H9 (cell line): ENCODE measurements around the gene AMZ2. TPM values are rescaled to one million over a fixed set of nuclear protein-coding genes. Genes with fewer than 3 reads are reported as not detected.
A peak's percentile ranks its signal among the peaks of the same experiment; 100 is the strongest.

Experiments used
- DNase-seq: peaks from one replicate; pipeline ENCODE4 v3.0.0-alpha.2; 2017
- H2AFZ ChIP-seq: one replicate; pipeline ENCODE4 v1.6.1; 2013; ENCODE audit warnings: mild to moderate bottlenecking, low read length, control low read depth, moderate library complexity
- H2AK5ac ChIP-seq: 2 replicates; pipeline ENCODE4 v1.6.1; 2013; ENCODE audit warnings: low read length, control low read depth, mixed read lengths; ENCODE audit not compliant: insufficient read length
- H2BK120ac ChIP-seq: one replicate; pipeline ENCODE4 v1.6.1; 2013; ENCODE audit warnings: low read depth, mild to moderate bottlenecking, low read length, control low read depth, inconsistent platforms; ENCODE audit not compliant: poor library complexity, severe bottlenecking
- H2BK12ac ChIP-seq: 2 replicates; pipeline ENCODE4 v1.6.1; 2013; ENCODE audit warnings: low read length, control low read depth, mixed read lengths, low read depth; ENCODE audit not compliant: insufficient read length
- H2BK15ac ChIP-seq: 2 replicates; pipeline ENCODE4 v1.6.1; 2013; ENCODE audit warnings: low read depth, low read length, control low read depth
- H2BK20ac ChIP-seq: one replicate; pipeline ENCODE4 v1.6.1; 2013; ENCODE audit warnings: low read depth, mild to moderate bottlenecking, low read length, control low read depth, inconsistent platforms; ENCODE audit not compliant: poor library complexity, severe bottlenecking
- H2BK5ac ChIP-seq: 2 replicates; pipeline ENCODE4 v1.6.1; 2013; ENCODE audit warnings: low read length, control low read depth, mixed read lengths; ENCODE audit not compliant: insufficient read length
- H3K14ac ChIP-seq: 2 replicates; pipeline ENCODE4 v1.6.1; 2013; ENCODE audit warnings: low read length, control low read depth; ENCODE audit not compliant: insufficient read depth
- H3K18ac ChIP-seq: 2 replicates; pipeline ENCODE4 v1.6.1; 2013; ENCODE audit warnings: low read depth, mild to moderate bottlenecking, mixed read lengths, low read length, control low read depth; ENCODE audit not compliant: insufficient read length
- H3K23ac ChIP-seq: 2 replicates; pipeline ENCODE4 v1.6.1; 2013; ENCODE audit warnings: low read length, control low read depth, mixed read lengths, low read depth; ENCODE audit not compliant: insufficient read length
- H3K23me2 ChIP-seq: 2 replicates; pipeline ENCODE4 v1.6.1; 2013; ENCODE audit warnings: low read depth, mild to moderate bottlenecking, mixed read lengths, low read length, control low read depth; ENCODE audit not compliant: insufficient read length, poor library complexity, severe bottlenecking
- H3K27ac ChIP-seq: 2 replicates; pipeline ENCODE4 v1.5.1; 2013; ENCODE audit warnings: low read length, control low read depth, mixed read lengths, low read depth; ENCODE audit not compliant: insufficient read length
- H3K27me3 ChIP-seq: 2 replicates; pipeline ENCODE4 v1.6.1; 2013; ENCODE audit warnings: low read length, control low read depth, inconsistent platforms; ENCODE audit not compliant: insufficient read depth
- H3K4ac ChIP-seq: 2 replicates; pipeline ENCODE4 v1.6.1; 2013; ENCODE audit warnings: low read depth, mild to moderate bottlenecking, control low read depth, inconsistent platforms, low read length, moderate library complexity
- H3K4me1 ChIP-seq: 2 replicates; pipeline ENCODE4 v1.6.1; 2013; ENCODE audit warnings: low read length, control low read depth, inconsistent platforms; ENCODE audit not compliant: insufficient read depth
- H3K4me2 ChIP-seq: 2 replicates; pipeline ENCODE4 v1.6.1; 2013; ENCODE audit warnings: low read length, control low read depth, mixed read lengths; ENCODE audit not compliant: insufficient read length, insufficient read depth
- H3K56ac ChIP-seq: 2 replicates; pipeline ENCODE4 v1.6.1; 2013; ENCODE audit warnings: low read depth, mild to moderate bottlenecking, mixed read lengths, low read length, control low read depth; ENCODE audit not compliant: insufficient read length
- H3K79me1 ChIP-seq: 2 replicates; pipeline ENCODE4 v1.6.1; 2013; ENCODE audit warnings: low read depth, mild to moderate bottlenecking, moderate library complexity, low read length, control low read depth, inconsistent platforms; ENCODE audit not compliant: insufficient read depth, poor library complexity, severe bottlenecking
- H3K79me2 ChIP-seq: 2 replicates; pipeline ENCODE4 v1.6.1; 2013; ENCODE audit warnings: low read length, control low read depth, inconsistent platforms; ENCODE audit not compliant: insufficient read depth
- H3K9ac ChIP-seq: 2 replicates; pipeline ENCODE4 v1.6.1; 2013; ENCODE audit warnings: low read length, control low read depth, mixed read lengths; ENCODE audit not compliant: insufficient read length; ENCODE audit errors: extremely low read depth
- H3K9me3 ChIP-seq: one replicate; pipeline ENCODE4 v1.6.1; 2013; ENCODE audit warnings: low read depth, low read length, inconsistent platforms; ENCODE audit not compliant: control insufficient read depth
- H3T11ph ChIP-seq: one replicate; pipeline ENCODE4 v1.6.1; 2013; ENCODE audit warnings: mild to moderate bottlenecking, low read length, control low read depth, inconsistent platforms
- H4K20me1 ChIP-seq: one replicate; pipeline ENCODE4 v1.6.1; 2013; ENCODE audit not compliant: control insufficient read depth, insufficient read length, insufficient read depth
- H4K5ac ChIP-seq: 2 replicates; pipeline ENCODE4 v1.6.1; 2013; ENCODE audit warnings: low read depth, mild to moderate bottlenecking, mixed read lengths, low read length, control low read depth; ENCODE audit not compliant: insufficient read length
- H4K8ac ChIP-seq: replicated peaks from 2 replicates; pipeline ENCODE4 v1.6.1; 2013; ENCODE audit warnings: low read length, control low read depth, mixed read lengths, low read depth; ENCODE audit not compliant: insufficient read length
- H4K91ac ChIP-seq: 2 replicates; pipeline ENCODE4 v1.6.1; 2013; ENCODE audit warnings: low read depth, mild to moderate bottlenecking, moderate library complexity, mixed read lengths, low read length, control low read depth; ENCODE audit not compliant: insufficient read length
- H3K27ac Mint-ChIP-seq, 3 experiments: 2 replicates in 2 of 3; 3 replicates in 1 of 3; pipeline ENCODE4 v1.8.0; 2020 to 2021; ENCODE audit warnings: mixed read lengths in 3 of 3, mild to moderate bottlenecking in 1 of 3, moderate library complexity in 1 of 3
- H3K27me3 Mint-ChIP-seq: 2 replicates; pipeline ENCODE4 v1.8.0; 2021; ENCODE audit warnings: low read depth, mild to moderate bottlenecking, moderate library complexity, mixed read lengths
- H3K36me3 Mint-ChIP-seq, 3 experiments: 2 replicates in 2 of 3; 3 replicates in 1 of 3; pipeline ENCODE4 v1.8.0; 2020 to 2021; ENCODE audit warnings: low read depth in 3 of 3, mixed read lengths in 3 of 3; ENCODE audit not compliant: insufficient read depth in 1 of 3
- H3K4me1 Mint-ChIP-seq, 2 experiments: 2 replicates each; pipeline ENCODE4 v1.8.0; 2020; ENCODE audit warnings: mixed read lengths in 2 of 2
- H3K4me3 Mint-ChIP-seq, 2 experiments: 2 replicates in 1 of 2; 3 replicates in 1 of 2; pipeline ENCODE4 v1.8.0; 2020 to 2021; ENCODE audit warnings: mild to moderate bottlenecking in 2 of 2, mixed read lengths in 2 of 2, moderate library complexity in 1 of 2
- H3K9me3 Mint-ChIP-seq, 2 experiments: 2 replicates in 1 of 2; 3 replicates in 1 of 2; pipeline ENCODE4 v1.8.0; 2020; ENCODE audit warnings: mild to moderate bottlenecking in 2 of 2, mixed read lengths in 2 of 2, moderate library complexity in 1 of 2
- CTCF ChIP-seq: fragments of 200-600 bp; sonication (generic); conservative IDR thresholded peaks from 3 replicates; pipeline ENCODE4 v1.8.0; 2021; ENCODE audit warnings: antibody characterized with exemption, mild to moderate bottlenecking
- WGBS: extraction: QIAGEN DNeasy Blood & Tissue Kit; methylation state at CpG from one replicate; pipeline ENCODE4 v1.1.7; 2013; ENCODE audit warnings: missing lambda C conversion rate, low lambda C conversion rate, mixed read lengths; ENCODE audit not compliant: insufficient read length; ENCODE audit errors: extremely low coverage; 5-methylcytosine and 5-hydroxymethylcytosine counted together
- total RNA-seq: library from RNA; stranded (reverse); gene quantifications from 2 replicates; pipeline ENCODE4 v1.2.1, GENCODE V29; 2021

The AMZ2 gene
- total RNA-seq, 1 experiment from 2014 or later, result 82.6 TPM

- DNase-seq, result no peak
- Histone ChIP-seq H3K56ac (no peak overlapping the region), H2BK5ac (no peak overlapping the region), H3K23ac (no peak overlapping the region), H3K4ac (no peak overlapping the region), H3K18ac (no peak overlapping the region), H2AK5ac (no peak overlapping the region), H2AFZ (no peak overlapping the region), H3K27ac (no peak overlapping the region), H4K8ac (no peak overlapping the region), H3T11ph (no peak overlapping the region), H3K4me1 (peaks cover 2% of the 10 kb centered on the region), H3K23me2 (peaks cover 19% of the 10 kb centered on the region), H4K20me1 (no peaks in the 10 kb centered on the region), H3K4me2 (peak overlapping the region; percentile 67), H3K27me3 (peaks cover 21% of the 10 kb centered on the region; the same call in 1 of the 2 replicates), H3K14ac (no peak overlapping the region), H3K9ac (no peak overlapping the region), H2BK120ac (no peak overlapping the region), H2BK20ac (no peak overlapping the region), H3K79me2 (no peaks in the 10 kb centered on the region), H4K5ac (no peak overlapping the region), H2BK12ac (no peak overlapping the region), H2BK15ac (no peak overlapping the region), H3K79me1 (no peaks in the 10 kb centered on the region), H3K9me3 (no peaks in the 10 kb centered on the region), H4K91ac (no peak overlapping the region)
- H3K27me3 Mint-ChIP-seq, result peaks cover 57% of the 10 kb centered on the region
- no peak overlapping the region; a peak in 1 of 7 replicates for H3K27ac Mint-ChIP-seq
- H3K36me3 Mint-ChIP-seq, result peaks cover 0 to 1% (median 0%) of the 10 kb centered on the region in 3 experiments; a peak in 1 of 7 replicates
- TF ChIP-seq CTCF, result no peak
- H3K4me1 Mint-ChIP-seq, result peaks cover 65 to 68% of the 10 kb centered on the region in 2 experiments
- no CpG with 5 or more reads among the region's 9 CpGs for WGBS
- H3K9me3 Mint-ChIP-seq, result no peaks in the 10 kb centered on the region; a peak in 1 of 5 replicates
- H3K4me3 Mint-ChIP-seq, result peak overlapping the region; percentile 66 to 85
Observed at GRCh38 chr17:68292689-68293040, 44.8 kb downstream of the AMZ2 start.
